ENCODE measurements around the gene CACNG6. TPM values are rescaled to one million over a fixed set of nuclear protein-coding genes. Genes with fewer than 3 reads are reported as not detected.

CACNG6 gene
- total RNA-seq, 1 experiment from 2014 or later = 0.11 TPM

DNA sequence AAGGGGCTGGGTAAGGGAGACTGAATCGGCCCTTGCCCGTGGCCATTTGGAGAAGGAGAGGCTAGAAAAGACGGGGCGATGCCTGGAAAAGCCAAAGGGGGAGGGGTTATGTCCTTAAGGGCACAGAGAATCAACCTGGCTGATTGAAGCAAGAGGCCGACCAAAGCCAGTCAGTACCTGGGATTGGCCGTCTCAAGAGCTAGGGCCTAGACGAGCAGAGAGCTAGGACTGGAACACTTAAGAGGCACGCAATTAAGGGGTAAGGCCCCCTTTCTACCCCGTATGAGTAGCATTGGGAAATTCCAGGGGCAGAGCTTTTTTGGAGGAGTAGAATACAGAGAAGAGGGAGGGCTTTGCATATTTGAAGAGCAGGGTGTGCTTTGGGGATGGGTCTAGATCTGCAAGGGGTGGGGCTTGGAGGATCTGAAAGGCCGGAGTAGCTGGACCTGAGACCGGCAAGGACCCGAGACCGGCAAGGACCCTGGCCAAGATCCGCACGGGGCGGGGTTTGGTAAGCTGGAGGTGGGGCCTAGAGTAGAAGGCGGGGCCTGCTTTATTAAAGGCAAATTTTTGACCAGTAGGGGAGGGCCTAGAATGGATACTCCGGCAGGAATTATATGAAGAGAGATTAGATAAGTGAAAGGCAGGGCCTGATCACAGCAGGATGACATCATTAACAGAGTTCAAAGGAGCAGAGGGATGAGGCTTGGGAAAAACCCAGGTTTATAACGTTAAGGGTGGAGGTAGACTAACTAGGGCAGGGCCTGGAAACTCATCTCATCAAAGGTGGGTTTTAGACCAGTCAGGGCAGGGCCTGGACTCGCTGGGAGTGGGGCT lies 10.7 kb upstream of the CACNG6 start:
- peaks cover 24% of the 10 kb centered on the region for H3K4me1 ChIP-seq (replicated peaks)
- H3K9me3 ChIP-seq (replicated peaks) = peaks cover 7% of the 10 kb centered on the region
- DNase-seq (ENCODE audit: low read depth in 1 of 2, low spot score in 2 of 2) = no peak
- H3K27ac ChIP-seq = no peak overlapping the region
- H3K4me3 ChIP-seq = peak overlapping the region; percentile 37
- H3K27me3 ChIP-seq (replicated peaks) = peaks cover 31% of the 10 kb centered on the region
- H3K36me3 ChIP-seq = no peaks in the 10 kb centered on the region

DNA sequence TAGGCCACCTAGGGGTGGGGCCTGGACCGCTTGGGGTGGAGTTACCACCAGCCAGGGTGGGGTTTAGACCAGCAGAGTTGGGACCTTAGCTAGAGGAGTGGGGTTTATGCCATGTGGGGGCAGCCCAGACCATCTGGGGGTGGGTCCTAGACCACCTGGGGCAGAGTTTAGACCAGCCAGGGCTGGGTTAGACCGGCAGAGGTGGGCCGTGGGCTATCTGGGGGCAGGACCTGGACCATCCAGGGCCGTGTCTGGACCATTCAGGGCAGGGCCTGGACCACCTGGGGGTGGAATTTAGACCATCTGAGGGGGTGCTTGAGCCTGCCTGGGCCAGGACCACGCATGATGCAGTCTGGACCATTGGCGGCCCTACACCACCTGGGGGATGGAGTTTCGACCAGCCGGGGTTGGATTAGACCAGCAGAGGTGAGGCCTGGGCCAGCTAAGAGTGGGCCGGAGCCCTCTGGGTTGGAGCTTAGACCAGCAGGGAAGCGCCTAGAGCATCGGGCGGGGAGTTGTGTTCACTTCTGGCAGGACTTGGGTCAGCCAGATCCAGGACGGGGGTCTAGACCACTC lies 10.0 kb upstream of the CACNG6 start:
- no peaks in the 10 kb centered on the region for H3K36me3 ChIP-seq
- no peak overlapping the region for H3K4me3 ChIP-seq
- peaks cover 31% of the 10 kb centered on the region for H3K27me3 ChIP-seq (replicated peaks)
- no peak for DNase-seq (ENCODE audit: low read depth in 1 of 2, low spot score in 2 of 2)
- H3K27ac ChIP-seq = no peak overlapping the region
- peaks cover 24% of the 10 kb centered on the region for H3K4me1 ChIP-seq (replicated peaks)
- peaks cover 7% of the 10 kb centered on the region for H3K9me3 ChIP-seq (replicated peaks)

DNA sequence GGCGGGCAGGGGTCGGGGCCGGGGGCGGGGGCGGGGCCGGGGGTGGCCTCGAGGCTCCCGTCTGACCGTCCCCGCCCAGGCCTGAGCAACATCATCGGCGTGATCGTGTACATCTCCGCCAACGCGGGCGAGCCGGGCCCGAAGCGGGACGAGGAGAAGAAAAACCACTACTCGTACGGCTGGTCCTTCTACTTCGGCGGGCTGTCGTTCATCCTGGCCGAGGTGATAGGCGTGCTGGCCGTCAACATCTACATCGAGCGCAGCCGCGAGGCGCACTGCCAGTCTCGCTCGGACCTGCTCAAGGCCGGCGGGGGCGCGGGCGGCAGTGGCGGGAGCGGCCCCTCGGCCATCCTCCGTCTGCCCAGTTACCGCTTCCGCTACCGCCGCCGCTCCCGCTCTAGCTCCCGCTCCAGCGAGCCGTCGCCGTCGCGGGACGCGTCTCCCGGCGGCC lies 9.4 kb upstream of the CACNG6 start:
- Histone ChIP-seq H3K4me1 (replicated peaks) (peaks cover 24% of the 10 kb centered on the region), H3K36me3 (no peaks in the 10 kb centered on the region), H3K4me3 (peak overlapping the region; percentile 33), H3K9me3 (replicated peaks) (peaks cover 7% of the 10 kb centered on the region), H3K27ac (no peak overlapping the region), H3K27me3 (replicated peaks) (peaks cover 31% of the 10 kb centered on the region)
- no peak for DNase-seq (ENCODE audit: low read depth in 1 of 2, low spot score in 2 of 2)

DNA sequence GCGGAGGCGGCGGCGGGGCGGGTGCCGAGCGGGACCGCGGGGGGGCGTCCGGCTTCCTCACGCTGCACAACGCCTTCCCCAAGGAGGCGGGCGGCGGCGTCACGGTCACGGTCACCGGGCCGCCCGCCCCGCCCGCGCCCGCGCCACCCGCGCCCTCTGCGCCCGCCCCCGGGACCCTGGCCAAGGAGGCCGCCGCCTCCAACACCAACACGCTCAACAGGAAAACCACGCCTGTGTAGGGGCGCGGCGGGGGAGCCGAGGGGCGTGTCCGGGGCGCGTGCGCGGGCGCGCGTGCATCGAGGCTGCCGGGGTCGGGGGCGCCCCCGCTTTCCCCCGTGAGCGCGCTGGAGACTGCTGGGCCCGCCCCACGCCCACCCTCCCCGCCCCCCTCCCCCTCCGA lies 8.8 kb upstream of the CACNG6 start:
- peaks cover 24% of the 10 kb centered on the region for H3K4me1 ChIP-seq (replicated peaks)
- no peak overlapping the region for H3K27ac ChIP-seq
- peaks cover 7% of the 10 kb centered on the region for H3K9me3 ChIP-seq (replicated peaks)
- H3K36me3 ChIP-seq = no peaks in the 10 kb centered on the region
- peak overlapping the region; percentile 33 for H3K4me3 ChIP-seq
- peaks cover 31% of the 10 kb centered on the region for H3K27me3 ChIP-seq (replicated peaks)
- DNase-seq (ENCODE audit: low read depth in 1 of 2, low spot score in 2 of 2) = no peak

DNA sequence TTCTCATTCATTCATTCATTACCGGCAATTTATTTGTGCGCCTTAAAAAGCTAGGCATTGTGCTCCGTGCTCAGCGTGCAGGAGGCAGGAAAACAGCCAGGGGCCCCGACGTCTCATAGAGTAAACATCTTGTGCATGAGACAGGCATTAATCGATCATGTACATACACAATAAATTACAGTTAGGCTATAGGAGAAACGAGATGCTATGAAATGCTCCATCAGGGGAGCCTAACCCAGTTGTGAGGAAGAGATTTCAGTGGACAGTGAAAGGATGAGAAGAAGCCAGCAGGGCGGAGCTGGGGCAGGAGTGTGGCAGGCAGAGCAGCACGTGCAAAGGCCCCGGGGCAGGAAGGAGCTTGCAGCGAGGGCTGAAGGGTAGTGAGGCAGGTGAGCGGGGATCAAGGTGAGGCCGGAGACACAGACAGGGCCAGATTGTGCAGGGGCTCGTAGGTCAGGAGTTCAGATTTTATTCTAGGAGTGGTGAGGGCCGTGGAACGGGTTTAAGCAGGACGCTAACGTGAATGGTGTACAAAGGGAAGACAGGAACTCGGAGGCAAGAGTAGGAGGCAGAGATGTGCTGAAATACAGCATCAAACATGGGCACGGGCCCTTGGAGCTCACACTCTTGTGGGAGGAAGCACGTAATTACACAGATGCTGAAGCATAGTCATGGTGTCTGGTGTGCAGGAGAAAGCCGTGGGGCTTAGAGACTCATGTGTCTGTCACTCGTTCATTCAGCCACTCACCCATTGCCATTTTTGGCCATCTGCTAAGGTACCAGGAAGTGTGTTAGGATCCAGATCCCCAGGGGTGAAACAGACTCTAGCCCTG lies 7.8 kb upstream of the CACNG6 start:
- Histone ChIP-seq H3K4me3 (no peak overlapping the region), H3K27ac (no peak overlapping the region), H3K4me1 (replicated peaks) (peaks cover 19% of the 10 kb centered on the region), H3K9me3 (replicated peaks) (peaks cover 3% of the 10 kb centered on the region; the same call in 1 of the 2 replicates), H3K36me3 (no peaks in the 10 kb centered on the region), H3K27me3 (replicated peaks) (peaks cover 25% of the 10 kb centered on the region)
- no peak for DNase-seq (ENCODE audit: low read depth in 1 of 2, low spot score in 2 of 2)

DNA sequence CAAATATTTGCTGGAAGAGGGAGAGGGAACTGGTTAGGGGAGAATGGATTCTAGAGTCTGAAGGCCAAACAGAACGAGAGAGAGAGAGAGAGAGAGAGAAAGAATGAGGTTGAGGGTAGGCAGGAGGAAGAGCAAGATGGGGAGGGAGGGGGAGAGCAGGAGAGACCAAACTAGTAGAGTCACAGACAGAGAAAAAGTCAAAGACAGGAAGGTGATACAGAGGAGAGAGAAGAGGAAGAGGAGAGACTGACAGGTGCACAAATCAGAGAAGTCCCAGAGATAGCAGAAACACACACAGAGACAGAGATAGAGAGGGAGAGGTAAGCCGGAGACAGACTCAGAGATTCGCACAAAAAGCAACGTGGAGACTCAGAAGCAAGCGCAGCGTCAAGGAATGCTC lies 5.6 kb upstream of the CACNG6 start:
- no peak overlapping the region for H3K4me3 ChIP-seq
- no peaks in the 10 kb centered on the region for H3K9me3 ChIP-seq (replicated peaks)
- H3K36me3 ChIP-seq = no peaks in the 10 kb centered on the region
- peaks cover 4% of the 10 kb centered on the region for H3K4me1 ChIP-seq (replicated peaks)
- no peak overlapping the region for H3K27ac ChIP-seq
- DNase-seq (ENCODE audit: low read depth in 1 of 2, low spot score in 2 of 2) = no peak
- H3K27me3 ChIP-seq (replicated peaks) = peaks cover 19% of the 10 kb centered on the region

DNA sequence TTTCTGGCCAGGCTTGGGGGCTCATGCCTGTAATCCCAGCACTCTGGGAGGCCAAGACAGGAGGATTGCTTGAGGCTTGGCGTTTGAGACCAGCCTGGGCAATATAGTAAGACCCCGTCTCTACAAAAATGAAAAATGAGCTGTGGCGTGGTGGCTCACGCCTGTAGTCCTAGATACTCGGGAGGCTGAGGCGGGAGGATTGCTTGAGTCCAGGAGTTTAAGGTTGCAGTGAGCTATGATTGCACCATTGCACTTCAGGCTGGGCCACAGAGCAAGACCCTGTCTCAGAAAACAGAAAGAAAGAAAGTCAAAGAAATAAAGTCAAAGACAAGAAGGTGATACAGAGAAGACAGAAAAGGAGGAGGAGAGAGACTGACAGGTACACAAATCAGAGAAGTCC lies 2.5 kb upstream of the CACNG6 start:
- Histone ChIP-seq H3K36me3 (no peaks in the 10 kb centered on the region), H3K4me3 (no peak overlapping the region), H3K27ac (no peak overlapping the region), H3K9me3 (replicated peaks) (no peaks in the 10 kb centered on the region), H3K27me3 (replicated peaks) (peaks cover 24% of the 10 kb centered on the region; the same call in 1 of the 2 replicates), H3K4me1 (replicated peaks) (0 out of 2 replicates have a peak, but pooled peaks cover 5% of the 10 kb centered on the region)
- no peak for DNase-seq (ENCODE audit: low read depth in 1 of 2, low spot score in 2 of 2)

DNA sequence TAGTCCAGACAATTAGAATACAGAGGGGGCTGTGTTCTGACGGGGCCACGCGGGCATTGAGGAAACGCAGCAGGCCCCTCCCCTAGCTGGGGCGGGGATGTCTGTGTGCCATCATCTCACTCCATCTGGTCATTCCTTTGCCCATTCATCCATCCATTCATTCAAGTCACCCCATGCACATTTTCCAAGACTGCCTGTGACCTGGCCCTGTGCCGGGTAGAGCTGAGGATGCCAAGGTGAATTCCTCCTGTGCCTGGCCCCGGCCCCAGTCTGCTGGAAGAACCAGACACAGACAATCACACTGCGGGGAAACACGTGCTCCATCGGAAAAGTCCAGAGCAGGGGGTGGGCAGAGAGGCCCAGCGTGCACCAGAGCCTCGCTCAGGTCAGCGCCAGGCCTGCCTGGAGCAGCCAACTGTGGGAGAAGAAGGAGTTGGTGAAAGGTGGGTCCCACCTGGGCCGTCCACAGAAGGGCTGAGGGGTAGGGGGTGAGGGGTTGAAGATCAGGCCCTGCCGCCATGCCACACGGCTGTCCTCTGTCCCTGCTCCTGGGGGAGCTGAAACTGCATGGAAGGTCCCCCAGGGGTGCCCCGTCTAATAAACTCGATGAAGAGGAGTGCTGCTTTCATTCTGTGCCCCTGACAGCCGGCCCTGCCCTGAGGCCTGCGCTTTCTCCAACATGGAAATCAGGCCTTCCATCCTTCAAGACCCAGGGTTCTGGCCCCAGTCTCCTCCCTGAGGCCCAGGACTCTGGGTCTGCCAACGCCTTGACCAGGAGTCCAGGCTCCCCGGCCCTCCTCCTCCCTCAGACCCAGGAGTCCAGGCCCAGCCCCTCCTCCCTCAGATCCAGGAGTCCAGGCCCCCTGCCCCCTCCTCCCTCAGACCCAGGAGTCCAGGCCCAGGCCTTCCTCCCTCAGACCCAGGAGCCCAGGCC lies 1.6 kb upstream of the CACNG6 start:
- DNase-seq (ENCODE audit: low read depth in 1 of 2, low spot score in 2 of 2) = no peak
- Histone ChIP-seq H3K36me3 (no peaks in the 10 kb centered on the region), H3K27me3 (replicated peaks) (peaks cover 31% of the 10 kb centered on the region), H3K4me3 (no peak overlapping the region), H3K27ac (no peak overlapping the region), H3K4me1 (replicated peaks) (0 out of 2 replicates have a peak, but pooled peaks cover 5% of the 10 kb centered on the region), H3K9me3 (replicated peaks) (no peaks in the 10 kb centered on the region)

DNA sequence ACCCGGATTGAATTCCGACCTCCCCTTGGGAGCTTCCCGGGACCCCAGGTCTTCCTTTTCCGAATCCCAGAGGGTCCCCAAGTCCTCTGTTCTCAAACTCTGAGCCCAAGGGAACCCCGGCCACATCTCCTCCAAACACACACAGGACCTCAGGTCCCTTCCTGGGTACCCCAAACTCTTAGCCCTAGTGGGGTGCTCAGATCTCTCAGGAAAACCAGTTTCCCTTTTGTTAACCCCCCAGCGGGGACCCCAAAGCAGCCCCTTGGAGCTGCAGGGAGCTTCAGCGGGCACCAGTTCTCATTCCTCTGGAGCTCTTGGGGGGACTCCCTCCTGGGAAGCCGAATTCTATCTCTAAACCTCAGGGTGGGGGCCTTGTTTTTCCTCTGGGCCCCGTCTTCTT lies 774 bp downstream of the CACNG6 start:
- H3K4me1 ChIP-seq (replicated peaks) = 0 out of 2 replicates have a peak, but pooled peaks cover 5% of the 10 kb centered on the region
- peaks cover 43% of the 10 kb centered on the region for H3K27me3 ChIP-seq (replicated peaks)
- no peak for DNase-seq (ENCODE audit: low read depth in 1 of 2, low spot score in 2 of 2)
- no peak overlapping the region for H3K27ac ChIP-seq
- H3K36me3 ChIP-seq = no peaks in the 10 kb centered on the region
- no peaks in the 10 kb centered on the region for H3K9me3 ChIP-seq (replicated peaks)
- no peak overlapping the region for H3K4me3 ChIP-seq

DNA sequence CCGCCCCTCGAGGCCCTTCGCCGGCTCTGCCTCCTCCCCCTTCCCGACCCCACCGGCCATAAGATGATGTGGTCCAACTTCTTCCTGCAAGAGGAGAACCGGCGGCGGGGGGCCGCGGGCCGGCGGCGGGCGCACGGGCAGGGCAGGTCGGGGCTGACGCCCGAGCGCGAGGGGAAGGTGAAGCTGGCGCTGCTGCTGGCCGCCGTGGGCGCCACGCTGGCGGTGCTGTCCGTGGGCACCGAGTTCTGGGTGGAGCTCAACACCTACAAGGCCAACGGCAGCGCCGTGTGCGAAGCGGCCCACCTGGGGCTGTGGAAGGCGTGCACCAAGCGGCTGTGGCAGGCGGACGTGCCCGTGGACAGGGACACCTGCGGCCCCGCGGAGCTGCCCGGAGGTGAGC lies 1.4 kb downstream of the CACNG6 start:
- Histone ChIP-seq H3K27ac (no peak overlapping the region), H3K27me3 (replicated peaks) (peaks cover 46% of the 10 kb centered on the region), H3K4me3 (no peak overlapping the region), H3K9me3 (replicated peaks) (no peaks in the 10 kb centered on the region), H3K4me1 (replicated peaks) (0 out of 2 replicates have a peak, but pooled peaks cover 5% of the 10 kb centered on the region), H3K36me3 (no peaks in the 10 kb centered on the region)
- no peak for DNase-seq (ENCODE audit: low read depth in 1 of 2, low spot score in 2 of 2)

DNA sequence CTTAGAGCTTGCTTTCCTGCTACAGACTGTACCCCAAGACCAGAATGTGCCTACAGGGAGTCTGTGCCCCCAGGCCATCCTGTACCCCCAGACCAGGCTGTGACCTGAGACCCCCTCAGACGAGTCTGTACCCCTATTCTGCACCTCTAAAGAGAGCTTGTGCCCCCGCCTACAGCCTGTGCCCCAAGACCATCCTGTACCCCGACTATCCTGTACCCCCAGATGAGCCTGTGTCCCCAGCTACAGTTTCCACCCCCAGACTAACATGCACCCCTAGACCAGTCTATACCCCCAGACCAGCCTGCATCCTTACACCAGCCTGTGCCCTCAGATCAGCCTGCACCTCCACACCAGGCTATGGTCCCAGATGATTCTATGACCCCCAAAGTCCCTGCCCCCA lies 2.0 kb downstream of the CACNG6 start:
- no peaks in the 10 kb centered on the region for H3K36me3 ChIP-seq
- H3K4me1 ChIP-seq (replicated peaks) = 0 out of 2 replicates have a peak, but pooled peaks cover 5% of the 10 kb centered on the region
- H3K4me3 ChIP-seq = no peak overlapping the region
- no peak for DNase-seq (ENCODE audit: low read depth in 1 of 2, low spot score in 2 of 2)
- H3K9me3 ChIP-seq (replicated peaks) = no peaks in the 10 kb centered on the region
- peaks cover 50% of the 10 kb centered on the region for H3K27me3 ChIP-seq (replicated peaks)
- no peak overlapping the region for H3K27ac ChIP-seq

DNA sequence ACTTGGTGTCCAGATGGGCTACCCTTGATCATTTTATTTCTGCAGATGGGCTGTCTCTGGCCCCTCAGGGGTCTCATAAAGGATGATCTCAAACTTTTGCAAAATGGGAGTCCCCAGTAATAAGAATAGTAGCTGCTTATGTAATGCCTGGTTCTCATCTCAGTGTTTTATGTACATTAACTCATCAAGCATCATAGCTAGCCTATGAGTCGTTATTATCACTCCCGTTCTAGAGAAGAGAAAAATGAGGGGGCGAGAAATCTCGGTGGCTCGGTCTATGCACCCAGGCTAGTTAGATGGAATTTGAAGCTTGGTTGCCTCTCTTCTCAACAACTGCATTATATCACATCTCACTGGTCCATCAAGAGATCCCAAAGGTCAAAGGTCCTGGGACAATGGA lies 3.4 kb downstream of the CACNG6 start:
- no peak overlapping the region for H3K27ac ChIP-seq
- no peak overlapping the region for H3K4me3 ChIP-seq
- no peaks in the 10 kb centered on the region for H3K36me3 ChIP-seq
- peaks cover 52% of the 10 kb centered on the region for H3K27me3 ChIP-seq (replicated peaks)
- H3K9me3 ChIP-seq (replicated peaks) = no peaks in the 10 kb centered on the region
- 0 out of 2 replicates have a peak, but pooled peaks cover 5% of the 10 kb centered on the region for H3K4me1 ChIP-seq (replicated peaks)
- DNase-seq (ENCODE audit: low read depth in 1 of 2, low spot score in 2 of 2) = no peak

DNA sequence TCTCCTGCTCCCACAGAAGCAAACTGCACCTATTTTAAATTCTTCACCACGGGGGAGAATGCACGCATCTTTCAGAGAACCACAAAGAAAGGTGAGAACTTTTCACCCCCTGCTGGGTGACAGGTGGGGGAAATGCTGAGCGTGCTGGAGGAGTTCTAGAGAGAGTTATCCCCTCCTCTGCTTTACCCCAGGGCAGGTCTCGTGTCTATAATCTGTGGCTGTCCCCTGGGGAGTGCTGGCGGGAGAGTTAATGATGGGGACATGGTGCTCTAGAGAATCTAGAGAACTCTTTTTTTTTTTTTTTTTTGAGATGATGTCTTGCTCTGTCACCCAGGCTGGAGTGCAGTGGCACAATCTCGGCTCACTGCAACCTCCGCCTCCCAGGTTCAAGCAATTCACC lies 6.8 kb downstream of the CACNG6 start:
- Histone ChIP-seq H3K4me3 (no peak overlapping the region), H3K36me3 (no peaks in the 10 kb centered on the region), H3K9me3 (replicated peaks) (no peaks in the 10 kb centered on the region), H3K27ac (no peak overlapping the region), H3K27me3 (replicated peaks) (peaks cover 55% of the 10 kb centered on the region), H3K4me1 (replicated peaks) (0 out of 2 replicates have a peak, but pooled peaks cover 3% of the 10 kb centered on the region)
- DNase-seq (ENCODE audit: low read depth in 1 of 2, low spot score in 2 of 2) = no peak

Data from SJSA1 (cell line).